IMR-90 (cell line): ENCODE measurements around the gene CDH12. TPM values are rescaled to one million over a fixed set of nuclear protein-coding genes. Genes with fewer than 3 reads are reported as not detected.

Source experiments
- ATAC-seq: fragments of 200-7000 bp; cut with Tn5 transposase; 2 replicates; pipeline ENCODE4 v1.9.1; 2020; ENCODE audit warnings: low read depth, mild to moderate bottlenecking, moderate library complexity
- BruUV-seq: library from RNA; stranded (reverse); fragments of 400-500 nt; replicated peaks from 2 replicates; lab custom pipeline; 2021; lab: Mats Ljungman, UMichigan
- CTCF ChIA-PET: fragments of 300-600 bp; formaldehyde crosslinking; extraction: SDS; loops from one replicate; lab custom pipeline; 2021; ENCODE audit warnings: antibody characterized with exemption; lab: Yijun Ruan, JAX
- POLR2A ChIA-PET: fragments of 300-600 bp; sonication (Branson Sonifier 250); formaldehyde crosslinking; loops from one replicate; lab custom pipeline; 2022; ENCODE audit warnings: antibody characterized with exemption; ENCODE audit not compliant: unreplicated experiment; lab: Charles Lee
- DNase-seq: peaks from one replicate; pipeline ENCODE4 v3.0.0; 2013
- H2AFZ ChIP-seq: replicated peaks from 2 replicates; pipeline ENCODE3; 2013; ENCODE audit warnings: low read length, mild to moderate bottlenecking; ENCODE audit not compliant: poor library complexity
- H2AK5ac ChIP-seq: 2 replicates; pipeline ENCODE4 v1.6.1; 2013; ENCODE audit warnings: low read depth, low read length, inconsistent platforms
- H2AK9ac ChIP-seq: replicated peaks from 2 replicates; pipeline ENCODE3; 2013; ENCODE audit warnings: mild to moderate bottlenecking, low read depth, low read length, moderate library complexity; ENCODE audit not compliant: poor library complexity
- H2BK120ac ChIP-seq: 2 replicates; pipeline ENCODE4 v1.6.1; 2013; ENCODE audit warnings: low read depth, low read length, inconsistent platforms
- H2BK15ac ChIP-seq: 3 replicates; pipeline ENCODE4 v1.6.1; 2013; ENCODE audit warnings: low read depth, low read length, inconsistent platforms
- H2BK20ac ChIP-seq: 2 replicates; pipeline ENCODE4 v1.6.1; 2013; ENCODE audit warnings: low read depth, mild to moderate bottlenecking, inconsistent platforms, low read length, moderate library complexity
- H2BK5ac ChIP-seq: 2 replicates; pipeline ENCODE4 v1.6.1; 2013; ENCODE audit warnings: mild to moderate bottlenecking, low read depth, low read length, inconsistent platforms; ENCODE audit not compliant: poor library complexity, severe bottlenecking
- H3K14ac ChIP-seq: replicated peaks from 2 replicates; pipeline ENCODE4 v1.6.1; 2013; ENCODE audit warnings: low read depth, low read length, inconsistent platforms
- H3K18ac ChIP-seq: 2 replicates; pipeline ENCODE4 v1.6.1; 2013; ENCODE audit warnings: low read depth, low read length, control low read depth
- H3K23ac ChIP-seq: 2 replicates; pipeline ENCODE4 v1.6.1; 2013; ENCODE audit warnings: low read depth, low read length, inconsistent platforms
- H3K27ac ChIP-seq: 2 replicates; pipeline ENCODE4 v1.5.1; 2013; ENCODE audit warnings: mild to moderate bottlenecking, control low read depth, low read length; ENCODE audit not compliant: insufficient read depth
- H3K27me3 ChIP-seq: 2 replicates; pipeline ENCODE4 v1.6.1; 2013; ENCODE audit warnings: low read length; ENCODE audit not compliant: control insufficient read depth, insufficient read depth
- H3K36me3 ChIP-seq: 2 replicates; pipeline ENCODE4 v1.6.1; 2013; ENCODE audit warnings: low read length, mixed read lengths; ENCODE audit not compliant: control insufficient read depth, insufficient read depth
- H3K4ac ChIP-seq: 2 replicates; pipeline ENCODE4 v1.6.1; 2013; ENCODE audit warnings: low read depth, low read length, inconsistent platforms
- H3K4me1 ChIP-seq: 2 replicates; pipeline ENCODE4 v1.6.1; 2013; ENCODE audit warnings: low read length, mixed read lengths; ENCODE audit not compliant: control insufficient read depth, insufficient read depth
- H3K4me2 ChIP-seq: 2 replicates; pipeline ENCODE4 v1.6.1; 2013; ENCODE audit warnings: low read depth, mild to moderate bottlenecking, control low read depth, low read length, moderate library complexity
- H3K4me3 ChIP-seq: 2 replicates; pipeline ENCODE4 v1.5.1; 2013; ENCODE audit warnings: low read depth, mild to moderate bottlenecking, control low read depth, low read length, moderate library complexity; ENCODE audit not compliant: insufficient read depth
- H3K56ac ChIP-seq: 2 replicates; pipeline ENCODE4 v1.6.1; 2013; ENCODE audit warnings: low read length, inconsistent platforms; ENCODE audit not compliant: insufficient read depth; ENCODE audit errors: extremely low read depth
- H3K79me1 ChIP-seq, 2 experiments: 2 replicates each; pipeline ENCODE4 v1.6.1; 2013; ENCODE audit warnings: low read length in 2 of 2, inconsistent platforms in 1 of 2, low read depth in 1 of 2
- H3K9ac ChIP-seq: 2 replicates; pipeline ENCODE4 v1.6.1; 2013; ENCODE audit warnings: low read depth, low read length, control low read depth
- H3K9me1 ChIP-seq: 2 replicates; pipeline ENCODE4 v1.6.1; 2013; ENCODE audit warnings: low read length, inconsistent platforms; ENCODE audit not compliant: insufficient read depth
- H3K9me3 ChIP-seq: 2 replicates; pipeline ENCODE4 v1.6.1; 2013; ENCODE audit warnings: low read length; ENCODE audit not compliant: control insufficient read depth, insufficient read depth
- H4K20me1 ChIP-seq: 2 replicates; pipeline ENCODE4 v1.6.1; 2013; ENCODE audit warnings: low read length, inconsistent platforms; ENCODE audit not compliant: insufficient read depth
- H4K5ac ChIP-seq: 2 replicates; pipeline ENCODE4 v1.6.1; 2013; ENCODE audit warnings: mild to moderate bottlenecking, low read depth, low read length, control low read depth
- H4K8ac ChIP-seq, 2 experiments: 2 replicates each; pipeline ENCODE4 v1.6.1; 2013; ENCODE audit warnings: low read depth in 2 of 2, low read length in 2 of 2, control low read depth in 1 of 2, inconsistent platforms in 1 of 2
- H4K91ac ChIP-seq: 2 replicates; pipeline ENCODE4 v1.6.1; 2013; ENCODE audit warnings: low read depth, low read length, inconsistent platforms; ENCODE audit not compliant: insufficient read depth
- BHLHE40 ChIP-seq: fragments of 150-350 bp; IDR thresholded peaks from 2 replicates; pipeline ENCODE4 v1.6.1; 2016; ENCODE audit warnings: mild to moderate bottlenecking, low read depth, low read length
- CEBPB ChIP-seq: IDR thresholded peaks from 2 replicates; pipeline ENCODE4 v1.6.1; 2012; ENCODE audit warnings: low read depth, low read length, improper control_type of control experiment
- CHD1 ChIP-seq: IDR thresholded peaks from 2 replicates; pipeline ENCODE4 v1.6.1; 2012; ENCODE audit warnings: low read depth, low read length, improper control_type of control experiment
- CTCF ChIP-seq: conservative IDR thresholded peaks from 2 replicates; pipeline ENCODE4 v1.5.1; 2012; ENCODE audit warnings: mild to moderate bottlenecking, low read depth, low read length, improper control_type of control experiment
- ELK1 ChIP-seq: fragments of 150-350 bp; IDR thresholded peaks from 2 replicates; pipeline ENCODE4 v1.6.1; 2016; ENCODE audit warnings: low read depth, mild to moderate bottlenecking, low read length, moderate library complexity, borderline replicate concordance
- FOS ChIP-seq: fragments of 150-350 bp; IDR thresholded peaks from 2 replicates; pipeline ENCODE4 v1.6.1; 2016; ENCODE audit warnings: low read depth, low read length
- MAFK ChIP-seq: IDR thresholded peaks from 2 replicates; pipeline ENCODE4 v1.6.1; 2012; ENCODE audit warnings: low read depth, low read length, improper control_type of control experiment
- MAZ ChIP-seq: IDR thresholded peaks from 2 replicates; pipeline ENCODE4 v1.6.1; 2012; ENCODE audit warnings: low read depth, mild to moderate bottlenecking, low read length, improper control_type of control experiment, moderate library complexity, borderline replicate concordance
- MXI1 ChIP-seq: IDR thresholded peaks from 2 replicates; pipeline ENCODE4 v1.6.1; 2012; ENCODE audit warnings: low read depth, mild to moderate bottlenecking, low read length, moderate library complexity, borderline replicate concordance
- NFE2L2 ChIP-seq: fragments of 150-350 bp; IDR thresholded peaks from 2 replicates; pipeline ENCODE4 v1.6.1; 2016; ENCODE audit warnings: low read depth, mild to moderate bottlenecking, low read length
- POLR2A ChIP-seq: IDR thresholded peaks from 2 replicates; pipeline ENCODE4 v1.6.1; 2012; ENCODE audit warnings: mild to moderate bottlenecking, low read depth, low read length
- RAD21 ChIP-seq: IDR thresholded peaks from 2 replicates; pipeline ENCODE4 v1.6.1; 2012; ENCODE audit warnings: low read length, improper control_type of control experiment
- RCOR1 ChIP-seq: IDR thresholded peaks from 2 replicates; pipeline ENCODE4 v1.6.1; 2012; ENCODE audit warnings: mild to moderate bottlenecking, low read length, improper control_type of control experiment; ENCODE audit not compliant: insufficient replicate concordance
- RFX5 ChIP-seq: IDR thresholded peaks from 2 replicates; pipeline ENCODE4 v1.8.0; 2012; ENCODE audit warnings: low read depth, mild to moderate bottlenecking, low read length, moderate library complexity
- SMC3 ChIP-seq: fragments of 150-350 bp; IDR thresholded peaks from 2 replicates; pipeline ENCODE4 v1.6.1; 2016; ENCODE audit warnings: low read depth, mild to moderate bottlenecking, antibody characterized with exemption, low read length, moderate library complexity
- USF2 ChIP-seq: fragments of 150-350 bp; IDR thresholded peaks from 2 replicates; pipeline ENCODE4 v1.6.1; 2017; ENCODE audit warnings: mild to moderate bottlenecking, antibody characterized with exemption, low read length, low read depth
- dilution Hi-C: fragments of 300-500 bp; cut with HindIII; formaldehyde crosslinking; loops from one replicate; pipeline ENCODE4 v1.14.3; 2018; ENCODE audit warnings: low sequenced_read_pairs; ENCODE audit not compliant: unreplicated experiment
- in situ Hi-C: fragments of 300-500 bp; cut with MboI; formaldehyde crosslinking; loops from 3 replicates; pipeline ENCODE4 v1.14.3; 2019; ENCODE audit warnings: low sequenced_read_pairs, inconsistent platforms, mixed read lengths
- intact Hi-C: fragments of 100-400 bp; cut with micrococcal nuclease; formaldehyde crosslinking; loops from 2 replicates; pipeline ENCODE4 v1.10.0; 2022
- polyA plus RNA-seq, 3 experiments: library from polyadenylated mRNA; depleted of rRNA; stranded (reverse); fragments of >200 nt; gene quantifications; 2 replicates each; pipeline ENCODE4 v1.2.3, GENCODE V29; 2012; ENCODE audit warnings: low replicate concordance in 1 of 3
- total RNA-seq: library from RNA; depleted of rRNA; stranded (reverse); fragments of >200 nt; gene quantifications from 2 replicates; pipeline ENCODE4 v1.2.3, GENCODE V29; 2012

The CDH12 gene
- total and polyA plus RNA-seq, 2 of the 4 experiments (the other 2 are of a cell fraction), result not detected

- no TSS peak for BruUV-seq
- H3K23ac ChIP-seq, result no peak overlapping the region
- no peaks in the 10 kb centered on the region for H3K9me3 ChIP-seq
- dilution Hi-C loops (no loop called here), in situ Hi-C loops (no loop called here), intact Hi-C loops (no loop called here)
- H4K5ac ChIP-seq, result no peak overlapping the region
- ChIA-PET POLR2A (no interaction called here), CTCF (no interaction called here)
- no peak overlapping the region for H2BK20ac ChIP-seq
- no peak overlapping the region for H2BK120ac ChIP-seq
- no peaks in the 10 kb centered on the region for H3K36me3 ChIP-seq
- H2AFZ ChIP-seq, result no peak overlapping the region
- TF ChIP-seq FOS (no peak), USF2 (no peak), RCOR1 (no peak), RFX5 (no peak), MAFK (no peak), POLR2A (no peak), CEBPB (no peak), NFE2L2 (no peak), MXI1 (no peak), BHLHE40 (no peak), MAZ (no peak), SMC3 (no peak), RAD21 (no peak), CTCF (no peak), ELK1 (no peak), CHD1 (no peak)
- no peaks in the 10 kb centered on the region for H4K20me1 ChIP-seq
- H3K9me1 ChIP-seq, result no peaks in the 10 kb centered on the region
- H3K79me1 ChIP-seq, result no peaks in the 10 kb centered on the region
- no peak overlapping the region for H3K4ac ChIP-seq
- no peaks in the 10 kb centered on the region for H3K4me1 ChIP-seq
- no peak overlapping the region for H4K8ac ChIP-seq
- no peak overlapping the region for H3K4me2 ChIP-seq
- H3K27me3 ChIP-seq, result no peaks in the 10 kb centered on the region
- no peak overlapping the region for H4K91ac ChIP-seq
- H2AK9ac ChIP-seq, result no peak overlapping the region
- H2AK5ac ChIP-seq, result no peak overlapping the region
- H3K9ac ChIP-seq, result no peak overlapping the region
- ATAC-seq, result no peak
- H3K14ac ChIP-seq, result no peak overlapping the region
- H3K4me3 ChIP-seq, result no peak overlapping the region
- H3K27ac ChIP-seq, result no peak overlapping the region
- no peak overlapping the region for H2BK15ac ChIP-seq
- H2BK5ac ChIP-seq, result no peak overlapping the region
- H3K18ac ChIP-seq, result no peak overlapping the region
- no peak overlapping the region for H3K56ac ChIP-seq
- DNase-seq, result no peak
Observed at GRCh38 chr5:22044229-22044628, 808.9 kb downstream of the CDH12 start.
